ENCODE results near the gene OR52D1.

The OR52D1 gene

GRCh38 chr11:5509803-5510202 is 21.3 kb downstream of the OR52D1 start, which contains the start of gene UBQLN3:
Gene UBQLN3, minus strand, starts transcription at chr11:5509957. Its CDS starts 399 bp downstream, at chr11:5509558.
- DNase-seq = no peak

GRCh38 chr11:5514841-5515240 is 26.4 kb downstream of the OR52D1 start:
- DNase-seq = no peak

GRCh38 chr11:5516599-5516998 is 28.1 kb downstream of the OR52D1 start, which contains the start of gene UBQLNL:
Gene UBQLNL, minus strand, starts transcription at chr11:5516699. Its CDS starts 258 bp downstream, at chr11:5516441.
- DNase-seq = no peak

GRCh38 chr11:5521540-5521939 is 33.1 kb downstream of the OR52D1 start:
- no peak for DNase-seq

- DNase-seq = no peak
Measured at GRCh38 chr11:5522308-5522707, 33.8 kb downstream of the OR52D1 start.

- DNase-seq = no peak
Measured at GRCh38 chr11:5524756-5525155, 36.3 kb downstream of the OR52D1 start.

GRCh38 chr11:5527716-5528115 is 39.2 kb downstream of the OR52D1 start:
- no peak for DNase-seq

GRCh38 chr11:5528495-5528894 is 40.0 kb downstream of the OR52D1 start:
- DNase-seq = no peak

- DNase-seq = no peak
Measured at GRCh38 chr11:5531053-5531831, 42.8 kb downstream of the OR52D1 start.

GRCh38 chr11:5534046-5534445 is 45.6 kb downstream of the OR52D1 start:
- DNase-seq = no peak

GRCh38 chr11:5536482-5536881 is 48.0 kb downstream of the OR52D1 start:
- no peak for DNase-seq

All from amygdala (tissue), 56 donors.